AG09309 (cell line): ENCODE results near the gene BORCS8.

Experiments
- DNase-seq: peaks from one replicate; pipeline ENCODE4 v3.0.0-alpha.2; 2010; ENCODE audit warnings: low read depth
- H3K4me3 ChIP-seq: 2 replicates; pipeline ENCODE4 v1.5.1; 2011; ENCODE audit warnings: mild to moderate bottlenecking, low read depth, low read length, moderate library complexity; ENCODE audit not compliant: control insufficient read depth
- CTCF ChIP-seq: IDR thresholded peaks from 2 replicates; pipeline ENCODE4 v1.5.1; 2011; ENCODE audit warnings: mild to moderate bottlenecking, low read depth, low read length, inconsistent platforms; ENCODE audit not compliant: insufficient read depth, control insufficient read depth; ENCODE audit errors: missing control alignments

Gene BORCS8

DNA sequence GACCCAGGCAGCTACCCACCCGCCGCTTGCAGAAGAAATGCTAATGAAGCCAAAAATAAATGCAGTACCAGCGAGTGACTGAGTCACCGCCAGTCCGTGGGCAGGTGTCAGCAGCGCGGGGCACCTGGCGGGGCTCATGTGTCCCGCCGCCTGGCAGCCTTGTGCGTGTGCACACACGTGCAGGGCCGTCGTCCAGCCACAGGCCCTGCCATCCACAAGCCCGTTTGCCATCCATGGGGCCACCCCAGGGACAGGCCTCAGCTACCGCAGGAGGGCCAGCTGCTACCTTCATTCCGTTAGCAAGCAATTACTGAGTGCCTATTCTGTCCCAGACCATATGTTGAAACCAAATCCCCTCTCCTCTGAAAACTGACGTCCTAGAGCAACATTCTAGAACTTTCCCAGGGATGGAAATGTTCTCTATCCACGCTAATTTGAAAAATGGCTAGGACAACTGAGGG lies 40.3 kb upstream of the BORCS8 start:
- TF ChIP-seq CTCF: no peak
- no peak for DNase-seq
- H3K4me3 ChIP-seq: no peak overlapping the region

- no peak overlapping the region for H3K4me3 ChIP-seq
- DNase-seq: no peak
- no peak for TF ChIP-seq CTCF
These were observed 39.0 kb upstream of the BORCS8 start for GRCh38 chr19:19230999-19231398.

GRCh38 chr19:19229701-19230100 lies 37.7 kb upstream of the BORCS8 start:
- no peak overlapping the region for H3K4me3 ChIP-seq
- DNase-seq: no peak
- no peak for TF ChIP-seq CTCF

DNA sequence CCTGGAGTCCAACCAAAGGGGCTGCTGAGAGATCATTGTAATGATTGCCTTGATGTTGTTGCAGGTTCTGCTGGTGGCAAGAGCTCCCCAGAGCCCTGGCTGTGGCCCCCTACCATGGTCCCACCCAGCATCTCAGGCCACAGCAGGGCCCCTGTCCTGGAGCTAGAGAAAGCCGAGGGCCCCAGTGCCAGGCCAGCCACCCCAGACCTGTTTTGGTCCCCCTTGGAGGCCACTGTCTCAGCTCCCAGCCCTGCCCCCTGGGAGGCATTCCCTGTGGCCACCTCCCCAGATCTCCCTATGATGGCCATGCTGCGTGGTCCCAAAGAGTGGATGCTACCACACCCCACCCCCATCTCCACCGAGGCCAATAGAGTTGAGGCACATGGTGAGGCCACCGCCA lies 35.3 kb upstream of the BORCS8 start:
- no peak for DNase-seq
- H3K4me3 ChIP-seq: no peak overlapping the region
- TF ChIP-seq CTCF: no peak

DNA sequence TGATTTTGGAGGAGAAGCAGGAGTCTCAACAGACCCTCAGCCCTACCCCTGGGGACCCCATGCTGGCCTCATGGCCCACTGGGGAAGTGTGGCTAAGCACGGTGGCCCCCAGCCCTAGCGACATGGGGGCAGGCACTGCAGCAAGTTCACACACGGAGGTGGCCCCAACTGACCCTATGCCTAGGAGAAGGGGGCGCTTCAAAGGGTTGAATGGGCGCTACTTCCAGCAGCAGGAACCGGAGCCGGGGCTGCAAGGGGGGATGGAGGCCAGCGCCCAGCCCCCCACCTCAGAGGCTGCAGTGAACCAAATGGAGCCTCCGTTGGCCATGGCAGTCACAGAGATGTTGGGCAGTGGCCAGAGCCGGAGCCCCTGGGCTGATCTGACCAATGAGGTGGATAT lies 34.7 kb upstream of the BORCS8 start:
- no peak overlapping the region for H3K4me3 ChIP-seq
- no peak for DNase-seq
- TF ChIP-seq CTCF: no peak

DNA sequence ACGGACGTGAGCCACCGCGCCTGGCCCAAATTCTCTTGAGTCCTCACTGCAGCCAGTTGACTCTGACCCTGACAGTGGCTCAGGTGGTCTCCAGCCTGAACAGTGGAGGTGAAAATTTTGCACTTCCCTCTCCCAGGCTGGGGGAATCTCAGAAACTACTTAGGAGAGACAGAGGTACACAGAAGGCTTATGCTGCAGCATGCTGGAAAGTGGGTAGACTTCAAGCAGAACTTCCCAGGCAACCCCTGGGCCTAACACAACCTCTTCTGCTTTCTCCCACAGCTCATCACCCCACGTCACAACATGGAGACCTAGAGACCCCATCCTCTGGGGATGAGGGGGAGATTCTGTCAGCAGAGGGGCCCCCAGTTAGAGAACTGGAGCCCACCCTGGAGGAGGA lies 34.3 kb upstream of the BORCS8 start:
- no peak for DNase-seq
- no peak for TF ChIP-seq CTCF
- H3K4me3 ChIP-seq: no peak overlapping the region
